ENCODE results near the gene MACROD2. TPM values are rescaled to one million over a fixed set of nuclear protein-coding genes. Genes with fewer than 3 reads are reported as not detected.

Gene MACROD2
- total RNA-seq, 4 donors from 2014 or later = 12.6 to 60.3 (median 18.9) TPM

GRCh38 chr20:14957402-14957801 is 962.1 kb downstream of the MACROD2 start:
- TF ChIP-seq POLR2AphosphoS5 (IDR thresholded peaks at IDR 0.05) = no peak
- TF ChIP-seq EP300 (IDR thresholded peaks at IDR 0.05) = no peak
- no peak for TF ChIP-seq POLR2A (IDR thresholded peaks at IDR 0.05)
- no peak for TF ChIP-seq CTCF (IDR thresholded peaks at IDR 0.05)
- 92% methylated on average over 4 of the region's 4 CpGs for WGBS
- no peaks in the 10 kb centered on the region for H3K9me3 ChIP-seq

GRCh38 chr20:14958626-14959025 is 963.3 kb downstream of the MACROD2 start:
- Histone ChIP-seq H3K27ac (peak overlapping the region; percentile 58), H3K9me3 (no peaks in the 10 kb centered on the region), H3K4me3 (no peak overlapping the region), H3K36me3 (no peaks in the 10 kb centered on the region), H3K27me3 (no peaks in the 10 kb centered on the region), H3K4me1 (peaks cover 2% of the 10 kb centered on the region)
- DNase-seq (ENCODE audit: low spot score in 2 of 2) = no peak
- TF ChIP-seq EP300 (IDR thresholded peaks at IDR 0.05) (no peak), CTCF (IDR thresholded peaks at IDR 0.05) (no peak), POLR2A (IDR thresholded peaks at IDR 0.05) (no peak), POLR2AphosphoS5 (IDR thresholded peaks at IDR 0.05) (no peak)

More at GRCh38 chr20:14957402-14957801, 962.1 kb downstream of the MACROD2 start:
- H3K4me1 ChIP-seq = no peaks in the 10 kb centered on the region
- H3K36me3 ChIP-seq = no peaks in the 10 kb centered on the region
- no peak overlapping the region for H3K27ac ChIP-seq
- no peaks in the 10 kb centered on the region for H3K27me3 ChIP-seq
- no peak overlapping the region for H3K4me3 ChIP-seq
- no peak for DNase-seq (ENCODE audit: low spot score in 2 of 2)

GRCh38 chr20:14959506-14960475 is 964.5 kb downstream of the MACROD2 start:
- H3K9me3 ChIP-seq = no peaks in the 10 kb centered on the region
- WGBS = 63% methylated on average over 7 of the region's 7 CpGs
- no peak overlapping the region for H3K4me3 ChIP-seq
- no peaks in the 10 kb centered on the region for H3K27me3 ChIP-seq
- no peaks in the 10 kb centered on the region for H3K36me3 ChIP-seq
- H3K4me1 ChIP-seq = peaks cover 2% of the 10 kb centered on the region
- H3K27ac ChIP-seq = peak overlapping the region; percentile 58
- TF ChIP-seq POLR2AphosphoS5 (IDR thresholded peaks at IDR 0.05) (no peak), CTCF (IDR thresholded peaks at IDR 0.05) (no peak), EP300 (IDR thresholded peaks at IDR 0.05) (no peak), POLR2A (IDR thresholded peaks at IDR 0.05) (no peak)
- no peak for DNase-seq (ENCODE audit: low spot score in 2 of 2)

- H3K27me3 ChIP-seq = no peaks in the 10 kb centered on the region
- H3K27ac ChIP-seq = no peak overlapping the region
- H3K4me3 ChIP-seq = no peak overlapping the region
- DNase-seq (ENCODE audit: low spot score in 2 of 2) = no peak
- WGBS = 96% methylated on average over 3 of the region's 3 CpGs
- H3K36me3 ChIP-seq = no peaks in the 10 kb centered on the region
- H3K4me1 ChIP-seq = peaks cover 2% of the 10 kb centered on the region
- H3K9me3 ChIP-seq = no peaks in the 10 kb centered on the region
- TF ChIP-seq POLR2A (IDR thresholded peaks at IDR 0.05) (no peak), POLR2AphosphoS5 (IDR thresholded peaks at IDR 0.05) (no peak), CTCF (IDR thresholded peaks at IDR 0.05) (no peak), EP300 (IDR thresholded peaks at IDR 0.05) (no peak)
These were observed 965.5 kb downstream of the MACROD2 start for GRCh38 chr20:14960831-14961230.

- Histone ChIP-seq H3K4me1 (peaks cover 2% of the 10 kb centered on the region), H3K36me3 (no peaks in the 10 kb centered on the region), H3K4me3 (no peak overlapping the region), H3K27me3 (no peaks in the 10 kb centered on the region), H3K9me3 (no peaks in the 10 kb centered on the region), H3K27ac (no peak overlapping the region)
- TF ChIP-seq CTCF (IDR thresholded peaks at IDR 0.05) (no peak), POLR2AphosphoS5 (IDR thresholded peaks at IDR 0.05) (no peak), EP300 (IDR thresholded peaks at IDR 0.05) (no peak), POLR2A (IDR thresholded peaks at IDR 0.05) (no peak)
- no peak for DNase-seq (ENCODE audit: low spot score in 2 of 2)
- WGBS = 18% methylated on average over 3 of the region's 3 CpGs
These were observed 967.9 kb downstream of the MACROD2 start for GRCh38 chr20:14963262-14963663.

Measured in suprapubic skin (tissue), 4 donors.